NCI-H2196 treated with DMSO at 0.1 percent for 48 hours (cell line): ENCODE data around the gene ZGPAT.

ENCODE experiments used
- DNase-seq: peaks from one replicate; lab custom pipeline; 2025; ENCODE audit not compliant: unreplicated experiment; lab: John Stamatoyannopoulos, UW

The ZGPAT gene

GRCh38 chr20:63744158-63744557 lies 36.3 kb downstream of the ZGPAT start:
- no peak for DNase-seq

DNA sequence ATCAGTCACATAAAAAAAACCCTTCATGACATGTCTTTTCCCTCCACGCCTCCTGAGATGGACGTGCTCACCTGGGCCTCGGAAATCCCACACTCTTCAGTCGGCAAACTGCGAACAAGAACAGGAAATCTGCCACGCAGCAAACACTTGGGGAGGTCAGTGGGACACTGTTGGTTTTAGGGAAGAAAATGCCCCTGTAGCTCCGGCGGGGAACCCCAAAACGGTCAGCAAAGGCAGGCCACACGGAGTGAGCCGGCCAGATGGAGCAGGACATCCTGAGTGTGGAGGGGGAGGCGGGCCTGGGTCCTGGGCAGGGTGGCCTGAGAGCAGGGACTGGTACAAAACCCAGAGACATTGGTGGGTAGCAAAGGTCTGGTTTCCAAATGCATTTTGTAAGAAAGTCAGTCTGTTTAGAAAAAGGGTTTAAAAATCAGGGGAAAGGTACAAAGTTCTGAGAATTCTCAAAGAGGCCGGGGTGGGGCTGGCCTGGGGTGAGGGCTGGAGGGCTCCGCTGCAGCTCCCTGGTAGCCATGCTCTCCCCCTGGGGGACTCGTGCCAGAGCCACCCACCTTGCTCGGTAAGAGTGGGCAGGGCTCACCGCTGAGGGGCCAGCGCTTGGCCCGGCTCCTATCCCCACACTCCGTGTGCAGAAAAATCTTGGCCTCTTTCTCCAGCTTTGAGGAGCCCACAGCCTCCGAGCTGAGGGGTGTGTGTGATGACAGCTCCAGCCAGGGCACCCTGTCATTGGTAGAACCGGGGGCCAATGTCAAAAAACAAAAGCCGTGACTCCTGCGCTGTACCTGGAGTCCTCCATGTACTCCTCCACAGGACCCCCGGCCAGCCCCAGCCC lies 37.0 kb downstream of the ZGPAT start:
- no peak for DNase-seq

GRCh38 chr20:63745424-63745805 lies 37.6 kb downstream of the ZGPAT start:
- no peak for DNase-seq

DNA sequence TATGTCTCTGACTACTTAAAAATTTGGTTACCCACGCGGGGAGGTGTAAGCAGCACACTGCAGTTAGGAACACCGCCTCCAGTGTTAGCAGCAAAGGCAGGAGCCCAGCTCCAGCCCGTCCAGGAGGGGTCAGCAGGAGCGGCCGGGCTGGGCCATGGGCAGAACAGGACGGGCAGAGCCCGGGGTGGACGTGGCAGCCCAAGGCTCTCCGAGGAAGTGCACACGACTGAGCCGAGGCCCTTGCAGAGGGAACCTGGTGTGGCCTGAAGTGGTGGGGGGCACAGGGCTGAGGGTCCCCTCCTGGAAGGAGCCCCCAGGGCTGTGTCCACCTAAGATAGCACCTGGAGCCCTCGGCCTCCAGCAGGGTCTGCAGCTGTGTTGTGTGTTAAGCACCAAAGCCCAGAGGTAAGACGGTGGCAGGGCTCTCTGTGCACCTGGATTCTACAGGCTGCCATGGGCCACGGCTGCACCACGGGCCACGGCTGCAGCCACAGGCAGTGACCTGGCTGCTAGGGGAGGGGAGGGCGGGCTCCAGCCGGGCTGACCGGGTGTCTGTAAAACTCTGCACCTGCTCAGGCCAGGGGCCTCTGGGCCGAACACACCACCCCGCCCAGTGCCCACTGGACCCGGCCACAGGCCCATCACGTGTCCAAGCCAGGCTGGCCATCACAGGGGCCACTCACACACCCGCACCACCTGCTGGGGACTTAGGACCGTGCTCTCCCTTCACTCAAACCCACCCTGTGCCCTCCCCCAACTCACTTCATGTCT lies 38.3 kb downstream of the ZGPAT start:
- no peak for DNase-seq

- DNase-seq, result no peak
Observed at GRCh38 chr20:63746751-63747315, 39.0 kb downstream of the ZGPAT start.

- DNase-seq, result no peak
Observed at GRCh38 chr20:63747622-63748069, 39.8 kb downstream of the ZGPAT start.

- no peak for DNase-seq
Observed at GRCh38 chr20:63748070-63748933, 40.5 kb downstream of the ZGPAT start.

GRCh38 chr20:63748934-63749270 lies 41.1 kb downstream of the ZGPAT start:
- DNase-seq, result no peak

DNA sequence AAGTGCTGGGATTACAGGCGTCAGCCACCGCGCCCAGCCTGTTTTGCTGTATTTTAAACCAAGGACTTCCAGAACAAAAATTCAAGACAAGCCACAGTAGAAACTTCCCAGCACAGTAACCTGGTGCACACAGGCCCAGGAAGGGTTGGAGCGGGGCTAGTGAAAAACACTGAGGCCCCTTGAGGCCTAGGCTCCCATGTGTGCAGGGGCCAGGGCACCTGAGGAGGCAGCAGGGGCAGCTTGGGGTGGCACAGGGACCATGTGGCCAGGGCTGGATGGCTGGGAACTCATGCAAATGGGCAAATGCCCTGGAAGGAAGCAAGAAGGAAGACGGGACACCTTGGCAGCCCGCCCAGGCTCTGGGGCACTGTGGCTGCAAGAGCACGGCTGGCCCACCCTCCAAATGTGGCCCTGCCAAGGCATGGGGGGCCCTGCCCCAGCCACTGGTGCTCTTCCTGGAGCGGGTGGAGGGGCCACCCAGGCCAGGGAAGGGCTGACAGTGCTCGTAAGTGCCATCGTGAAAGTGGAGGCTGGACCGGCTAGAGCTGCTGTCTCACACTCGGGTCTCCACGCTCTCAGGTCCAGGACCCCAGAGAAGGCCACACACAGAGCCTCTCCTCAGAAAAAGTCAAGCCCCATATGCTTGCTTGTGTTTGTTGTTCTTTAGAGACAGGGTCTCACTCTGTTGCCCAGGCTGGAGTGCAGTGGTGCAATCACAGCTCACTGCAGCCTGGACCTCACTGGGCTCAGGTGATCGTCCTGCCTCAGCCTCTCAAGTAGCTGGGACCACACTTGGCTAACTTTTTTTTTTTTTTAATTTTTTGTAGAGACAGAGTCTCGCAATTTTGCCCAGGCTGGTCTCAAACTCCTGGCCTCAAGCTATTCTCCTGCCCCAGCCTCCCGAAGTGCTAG lies 42.0 kb downstream of the ZGPAT start:
- no peak for DNase-seq

DNA sequence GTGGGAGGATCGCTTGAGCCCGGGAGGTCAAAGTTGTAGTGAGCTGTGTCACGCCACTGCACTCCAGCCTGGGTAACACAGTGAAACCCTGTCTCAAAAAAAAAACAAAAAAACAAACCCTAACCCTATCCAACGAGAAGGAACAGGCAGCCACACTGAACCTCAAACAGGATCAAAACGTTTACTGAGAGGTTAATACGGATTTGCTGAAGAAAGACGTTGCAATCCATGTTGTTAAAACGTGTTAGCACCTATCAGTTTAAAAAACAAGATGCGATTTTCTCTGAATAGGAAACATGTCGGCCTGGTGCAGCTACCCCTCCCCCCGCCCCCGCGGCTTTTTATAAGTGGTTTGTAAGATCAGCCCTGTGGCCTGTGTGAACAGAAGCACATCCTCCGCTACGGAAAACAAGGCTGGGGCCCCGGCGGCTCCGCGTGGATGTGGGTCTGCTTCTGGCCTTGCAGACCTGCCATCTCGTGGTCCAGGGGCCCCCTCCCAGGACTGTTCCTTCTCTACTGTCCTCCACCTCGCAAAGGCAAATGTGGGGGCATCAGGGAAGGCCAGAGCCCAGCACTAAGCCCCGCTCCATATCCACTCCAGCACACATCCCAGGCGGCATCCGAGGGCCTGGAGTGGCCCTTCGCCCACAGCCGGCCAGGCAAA lies 43.1 kb downstream of the ZGPAT start:
- DNase-seq, result no peak

DNA sequence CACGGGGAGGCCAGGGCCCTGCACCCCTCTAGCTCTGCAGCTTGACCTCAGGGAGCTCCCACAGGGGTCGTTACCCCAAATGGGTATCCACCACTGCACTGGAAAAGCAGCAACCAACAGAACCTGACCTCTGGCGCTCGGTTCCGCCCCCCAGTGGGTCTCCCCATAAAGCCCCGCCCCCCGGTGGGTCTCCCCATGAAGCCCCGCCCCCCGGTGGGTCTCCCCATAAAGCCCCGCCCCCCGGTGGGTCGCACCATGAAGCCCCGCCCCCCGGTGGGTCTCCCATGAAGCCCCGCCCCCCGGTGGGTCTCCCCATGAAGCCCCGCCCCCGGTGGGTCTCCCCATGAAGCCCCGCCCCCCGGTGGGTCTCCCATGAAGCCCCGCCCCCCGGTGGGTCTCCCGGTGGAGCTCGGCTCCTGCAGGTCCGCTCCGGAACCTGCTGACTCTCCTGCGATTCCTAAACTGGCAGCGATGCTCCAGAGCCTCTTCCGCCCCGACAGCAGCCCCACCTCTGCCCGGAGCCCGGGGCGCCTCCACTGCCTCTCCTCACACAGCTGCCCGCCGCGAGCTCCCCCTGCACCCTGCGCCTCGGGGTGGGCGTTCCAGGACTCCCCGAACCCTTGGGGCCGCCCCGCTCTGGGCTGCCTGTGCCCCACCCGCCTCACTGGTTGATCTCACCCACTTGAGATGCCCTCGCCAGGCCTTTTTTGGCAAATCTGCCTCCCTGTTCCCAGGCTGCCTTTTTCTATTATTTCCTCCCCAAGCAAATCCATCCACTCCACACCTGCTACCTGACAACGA lies 43.8 kb downstream of the ZGPAT start:
- DNase-seq, result peak; percentile 72

DNA sequence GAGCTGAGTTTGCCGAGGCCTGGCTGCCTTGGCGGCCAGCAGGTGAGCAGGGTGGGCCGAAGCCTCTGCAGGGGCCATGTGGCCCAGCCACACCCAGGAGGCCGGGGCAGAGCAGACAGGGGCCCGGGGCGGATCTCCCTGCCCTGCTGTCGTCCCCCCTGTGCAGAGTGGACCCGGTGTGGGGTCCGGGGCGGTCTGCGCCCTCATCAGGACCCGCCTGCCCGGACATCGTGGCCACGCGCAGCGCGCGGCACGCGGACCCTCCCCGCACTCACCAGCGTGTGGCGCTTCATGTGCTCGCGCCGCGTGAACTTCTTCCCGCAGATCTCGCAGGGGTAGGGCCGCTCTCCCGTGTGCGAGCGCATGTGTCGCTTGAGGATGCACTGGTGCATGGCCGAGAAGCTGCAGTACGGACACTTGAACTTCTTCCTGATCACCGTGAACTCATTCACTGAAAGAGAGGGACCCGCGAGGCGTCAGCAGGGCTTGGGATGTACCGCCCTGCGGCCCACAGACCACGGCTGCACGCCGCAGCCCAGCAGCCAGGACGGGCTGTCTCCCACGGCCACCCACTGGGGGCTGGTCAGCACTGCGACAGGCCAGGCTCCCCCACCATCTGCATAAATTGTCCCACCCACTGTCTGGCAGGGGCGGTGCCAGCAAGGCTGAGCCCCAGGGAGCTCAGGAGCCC lies 44.7 kb downstream of the ZGPAT start:
- DNase-seq, result no peak

DNA sequence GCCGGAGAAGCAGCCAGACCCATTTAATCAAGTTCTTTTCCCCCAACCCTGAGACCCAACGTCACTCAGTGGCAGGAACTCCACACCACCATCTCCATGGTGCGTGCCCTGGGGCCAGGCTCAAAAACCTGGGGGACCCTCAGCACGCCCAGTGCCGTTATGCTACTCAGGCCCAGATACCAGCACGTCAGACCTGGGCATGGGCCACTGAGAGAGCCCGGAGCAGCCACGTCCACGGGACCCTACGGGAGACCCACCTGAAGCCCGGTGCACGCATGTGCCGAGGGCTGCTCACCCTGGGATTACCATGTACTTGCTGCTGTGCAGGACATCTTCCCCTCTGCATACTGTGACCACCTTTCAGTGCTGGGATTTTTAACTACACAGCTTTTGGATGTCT lies 45.5 kb downstream of the ZGPAT start:
- no peak for DNase-seq

- no peak for DNase-seq
Observed at GRCh38 chr20:63754008-63754407, 46.2 kb downstream of the ZGPAT start.

GRCh38 chr20:63755933-63756647 lies 48.3 kb downstream of the ZGPAT start:
- no peak for DNase-seq

DNA sequence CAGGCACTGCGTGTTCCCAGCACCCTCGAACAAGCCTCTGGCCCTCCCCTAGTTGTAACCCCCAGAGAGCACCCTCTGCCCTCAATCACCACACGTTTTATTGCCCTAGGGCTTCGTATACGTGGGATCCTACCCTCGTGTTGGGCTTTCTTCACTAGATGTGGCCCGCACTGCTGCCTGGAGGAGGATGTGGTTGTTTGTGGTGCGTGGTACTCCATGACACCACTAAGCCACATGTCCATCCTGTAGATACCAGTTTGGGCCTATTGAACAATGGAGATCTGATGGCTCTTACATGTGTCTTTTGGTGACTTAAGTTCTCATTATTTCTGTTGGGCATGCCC lies 48.8 kb downstream of the ZGPAT start:
- no peak for DNase-seq

DNA sequence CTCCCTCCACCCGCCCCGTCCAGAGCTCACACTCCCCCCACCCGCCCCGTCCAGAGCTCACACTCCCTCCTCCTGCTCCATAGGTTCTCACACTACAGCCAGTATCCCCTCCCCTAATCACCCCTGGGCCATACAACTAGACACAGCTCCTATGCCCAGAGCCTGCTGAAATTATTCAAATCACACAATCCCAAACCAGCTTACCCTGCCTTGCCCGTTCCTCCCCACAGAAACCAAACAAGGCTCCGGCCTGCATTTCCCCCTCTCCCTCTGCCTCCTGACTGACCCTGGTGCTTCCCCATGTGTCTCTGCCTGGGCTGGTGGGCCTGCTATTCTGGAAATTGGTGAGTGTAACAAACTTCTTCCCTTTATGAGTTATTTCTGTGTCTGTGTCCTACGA lies 50.3 kb downstream of the ZGPAT start:
- DNase-seq, result no peak
